MCF 10A (cell line): ENCODE results near the gene NAA30. TPM values are rescaled to one million over a fixed set of nuclear protein-coding genes. Genes with fewer than 3 reads are reported as not detected.
A peak's percentile ranks its signal among the peaks of the same experiment; 100 is the strongest.

ENCODE experiments used
- BruUV-seq: library from RNA; stranded (reverse); fragments of 400-500 nt; replicated peaks from 2 replicates; lab custom pipeline; 2021; lab: Mats Ljungman, UMichigan
- CTCF ChIA-PET: fragments of 300-600 bp; sonication (Branson Sonifier 250); formaldehyde crosslinking; extraction: SDS; loops from one replicate; lab custom pipeline; 2021; ENCODE audit warnings: antibody characterized with exemption, inconsistent platforms; lab: Yijun Ruan, JAX
- POLR2A ChIA-PET: fragments of 300-600, 350-650 bp; sonication (Branson Sonifier 250); formaldehyde crosslinking; extraction: SDS; loops from one replicate; lab custom pipeline; 2020; ENCODE audit warnings: antibody characterized with exemption, inconsistent platforms; lab: Yijun Ruan, JAX
- DNase-seq: peaks from one replicate; pipeline ENCODE4 v3.0.0-alpha.2; 2018; ENCODE audit not compliant: unreplicated experiment
- H3K27ac Mint-ChIP-seq: one replicate; pipeline ENCODE4 v1.8.0; 2022; ENCODE audit warnings: mild to moderate bottlenecking, low read depth, mixed read lengths; ENCODE audit not compliant: unreplicated experiment
- H3K27me3 Mint-ChIP-seq: one replicate; pipeline ENCODE4 v1.8.0; 2022; ENCODE audit warnings: mixed read lengths; ENCODE audit not compliant: insufficient read depth, unreplicated experiment
- H3K36me3 Mint-ChIP-seq: one replicate; pipeline ENCODE4 v1.8.0; 2022; ENCODE audit warnings: mild to moderate bottlenecking, moderate library complexity, mixed read lengths; ENCODE audit not compliant: insufficient read depth, unreplicated experiment
- H3K4me1 Mint-ChIP-seq: one replicate; pipeline ENCODE4 v1.8.0; 2022; ENCODE audit warnings: mixed read lengths; ENCODE audit not compliant: insufficient read depth, unreplicated experiment
- H3K4me3 Mint-ChIP-seq: one replicate; pipeline ENCODE4 v1.8.0; 2022; ENCODE audit warnings: mild to moderate bottlenecking, moderate library complexity, mixed read lengths; ENCODE audit not compliant: unreplicated experiment
- H3K9me3 Mint-ChIP-seq: one replicate; pipeline ENCODE4 v1.8.0; 2022; ENCODE audit warnings: mixed read lengths; ENCODE audit not compliant: unreplicated experiment
- CTCF ChIP-seq: fragments of 200-600 bp; IDR thresholded peaks from one replicate; pipeline ENCODE4 v1.8.0; 2022; ENCODE audit warnings: antibody characterized with exemption, mild to moderate bottlenecking; ENCODE audit not compliant: unreplicated experiment
- intact Hi-C: fragments of 100-400 bp; cut with micrococcal nuclease; formaldehyde crosslinking; loops from 2 replicates; pipeline ENCODE4 v1.14.1; 2022
- total RNA-seq: library from RNA; stranded (reverse); gene quantifications from 2 replicates; pipeline ENCODE4 v1.2.3, GENCODE V29; 2022

Gene NAA30
- total RNA-seq, 1 experiment from 2014 or later = 21.1 TPM

GRCh38 chr14:57378661-57379060, 11.7 kb upstream of the NAA30 start:
- ChIA-PET POLR2A (interaction anchor here (1.1 to 4.4 kb wide), 2 partner anchors 12 to 822 kb away, joined by 3 to 28 read pairs; partner anchors contain the start of gene NAA30), CTCF (interaction anchor here (0.6 to 1.6 kb wide), 8 partner anchors 8 to 1258 kb away, joined by 3 to 8 read pairs (median 4); no protein-coding TSS in a partner anchor)
- Mint-ChIP-seq H3K36me3 (no peaks in the 10 kb centered on the region), H3K9me3 (no peaks in the 10 kb centered on the region), H3K4me1 (peaks cover 17% of the 10 kb centered on the region), H3K27me3 (no peaks in the 10 kb centered on the region), H3K27ac (no peak overlapping the region), H3K4me3 (no peak overlapping the region)
- TF ChIP-seq CTCF = no peak
- BruUV-seq = no TSS peak
- DNase-seq = no peak
- intact Hi-C loops = loop anchor here (2.0 kb wide), 2 partner anchors 62 to 888 kb away; no protein-coding TSS in a partner anchor

DNA sequence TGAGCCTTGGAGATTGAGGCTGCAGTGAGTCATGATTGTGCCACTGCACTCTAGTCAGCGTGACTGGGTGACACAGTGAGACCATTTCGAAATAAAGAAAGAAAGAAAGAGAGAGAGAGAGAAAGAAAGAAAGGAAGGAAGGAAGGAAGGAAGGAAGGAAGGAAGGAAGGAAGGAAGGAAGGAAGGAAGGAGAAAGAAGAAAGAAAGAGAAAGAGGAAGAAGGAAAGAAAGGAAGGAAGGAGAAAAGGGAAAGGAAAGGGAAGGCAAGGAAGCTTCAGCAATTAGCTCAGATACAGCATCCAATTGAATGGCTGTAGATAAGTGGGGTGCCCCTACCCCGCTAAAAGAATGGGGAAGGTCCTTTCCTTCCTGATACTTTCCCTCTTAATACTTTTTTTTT, 9.5 kb upstream of the NAA30 start:
- DNase-seq = peak; percentile 20
- intact Hi-C loops = no loop called here
- BruUV-seq = no TSS peak
- no peak overlapping the region for H3K4me3 Mint-ChIP-seq
- H3K9me3 Mint-ChIP-seq = no peaks in the 10 kb centered on the region
- no peaks in the 10 kb centered on the region for H3K36me3 Mint-ChIP-seq
- no peak for TF ChIP-seq CTCF
- peaks cover 17% of the 10 kb centered on the region for H3K4me1 Mint-ChIP-seq
- H3K27ac Mint-ChIP-seq = peak overlapping the region; percentile 84
- ChIA-PET POLR2A (interaction anchor here (0.9 to 4.4 kb wide), 2 partner anchors 9 to 111 kb away, joined by 3 to 28 read pairs; partner anchors contain the start of gene NAA30), CTCF (interaction anchor here (0.6 to 1.8 kb wide), 5 partner anchors 105 to 1862 kb away, joined by 3 to 6 read pairs (median 6); no protein-coding TSS in a partner anchor)
- H3K27me3 Mint-ChIP-seq = no peaks in the 10 kb centered on the region

DNA sequence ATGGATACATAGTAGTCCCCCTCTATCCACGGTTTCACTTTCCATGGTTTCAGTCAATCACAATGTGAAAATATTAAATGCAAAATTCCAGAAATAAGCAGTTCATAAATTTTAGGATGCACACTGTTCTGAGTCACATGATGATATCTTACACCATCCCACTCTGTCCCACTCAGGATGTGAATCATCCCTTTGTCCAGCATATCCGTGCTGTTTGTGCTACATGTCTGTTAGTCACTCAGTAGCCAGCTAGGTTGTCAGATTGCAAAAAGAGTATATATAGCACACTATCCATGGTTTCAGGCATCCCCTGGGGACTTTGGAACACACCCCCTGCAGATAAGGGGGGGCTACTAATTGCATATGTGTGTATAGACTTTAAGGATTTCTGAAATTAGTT, 8.1 kb upstream of the NAA30 start:
- no peaks in the 10 kb centered on the region for H3K36me3 Mint-ChIP-seq
- POLR2A ChIA-PET = interaction anchor here (0.7 to 4.4 kb wide), 4 partner anchors 8 to 1686 kb away, joined by 3 to 28 read pairs (median 3); partner anchors contain the start of genes AP5M1 and NAA30
- no peak overlapping the region for H3K4me3 Mint-ChIP-seq

More for the DNA sequence above, 8.1 kb upstream of the NAA30 start:
- no TSS peak for BruUV-seq
- intact Hi-C loops = no loop called here
- H3K9me3 Mint-ChIP-seq = no peaks in the 10 kb centered on the region
- no peak overlapping the region for H3K27ac Mint-ChIP-seq
- DNase-seq = peak; percentile 82
- no peaks in the 10 kb centered on the region for H3K27me3 Mint-ChIP-seq
- H3K4me1 Mint-ChIP-seq = peaks cover 17% of the 10 kb centered on the region
- TF ChIP-seq CTCF = no peak
- CTCF ChIA-PET = interaction anchor here (0.7 to 1.8 kb wide), 2 partner anchors 288 to 892 kb away, joined by 4 to 6 read pairs; no protein-coding TSS in a partner anchor
